HCT116 (cell line): ENCODE data around the gene IFI27L2.

ENCODE experiments used
- CTCF ChIP-seq, 3 experiments: fragments of 200-600 bp in 1 of 3; sonication (generic) in 1 of 3; IDR thresholded peaks in 2 of 3; conservative IDR thresholded peaks in 1 of 3; 2 replicates each; pipeline ENCODE4 v1.5.1; 2012 to 2017; ENCODE audit warnings: low read depth in 2 of 3, low read length in 2 of 3, antibody characterized with exemption in 1 of 3, borderline replicate concordance in 1 of 3, control low read depth in 1 of 3, mild to moderate bottlenecking in 1 of 3, mixed read lengths in 1 of 3, mixed run types in 1 of 3, moderate library complexity in 1 of 3; ENCODE audit not compliant: insufficient read depth in 1 of 3
- EGR1 ChIP-seq: IDR thresholded peaks from 2 replicates; pipeline ENCODE4 v1.6.1; 2012; ENCODE audit warnings: low read depth
- EZH2 ChIP-seq: fragments of 200-600 bp; sonication (generic); IDR thresholded peaks from 2 replicates; pipeline ENCODE4 v1.6.1; 2017; ENCODE audit warnings: antibody characterized with exemption, mixed run types
- EZH2phosphoT487 ChIP-seq: fragments of 200-600 bp; IDR thresholded peaks from 2 replicates; pipeline ENCODE4 v1.6.1; 2018; ENCODE audit warnings: antibody characterized with exemption, borderline replicate concordance
- JUND ChIP-seq: IDR thresholded peaks from 2 replicates; pipeline ENCODE4 v1.6.1; 2012
- POLR2A ChIP-seq: IDR thresholded peaks from 2 replicates; pipeline ENCODE4 v1.7.0; 2011; ENCODE audit warnings: borderline replicate concordance; ENCODE audit not compliant: insufficient read depth, insufficient read length; ENCODE audit errors: extremely low read depth
- POLR2AphosphoS5 ChIP-seq: IDR thresholded peaks from 2 replicates; pipeline ENCODE4 v1.6.1; 2011; ENCODE audit warnings: mild to moderate bottlenecking, low read depth, low read length, moderate library complexity
- RAD21 ChIP-seq: IDR thresholded peaks from 2 replicates; pipeline ENCODE4 v1.6.1; 2012; ENCODE audit warnings: low read depth, mild to moderate bottlenecking
- REST ChIP-seq: IDR thresholded peaks from 2 replicates; pipeline ENCODE4 v1.6.1; 2012; ENCODE audit warnings: low read depth
- ZBTB33 ChIP-seq: IDR thresholded peaks from 2 replicates; pipeline ENCODE4 v1.6.1; 2011; ENCODE audit warnings: mild to moderate bottlenecking, low read length, moderate library complexity; ENCODE audit not compliant: insufficient replicate concordance; ENCODE audit errors: extremely low read depth
- ZNF274 ChIP-seq: fragments of 200-500 bp; sonication (Bioruptor generic); IDR thresholded peaks from 2 replicates; pipeline ENCODE4 v1.6.1; 2014; ENCODE audit warnings: mild to moderate bottlenecking, low read depth, low read length, inconsistent platforms

- TF ChIP-seq ZNF274 = no peak
- no peak for TF ChIP-seq POLR2AphosphoS5
- TF ChIP-seq EZH2 = no peak
- TF ChIP-seq CTCF (IDR thresholded peaks at IDR 0.05 in 2 of 3, conservative IDR thresholded peaks at IDR 0.05 in 1 of 3; ENCODE audit: borderline replicate concordance in 1 of 3, insufficient read depth in 1 of 3, low read depth in 2 of 3, low read length in 2 of 3) = no peak
- TF ChIP-seq ZBTB33 = no peak
- TF ChIP-seq EGR1 = no peak
- no peak for TF ChIP-seq JUND
- no peak for TF ChIP-seq POLR2A
- no peak for TF ChIP-seq EZH2phosphoT487
- no peak for TF ChIP-seq REST
- TF ChIP-seq RAD21 = no peak
Measured at GRCh38 chr14:94121485-94121884, 7.9 kb downstream of the IFI27L2 start.
